HepG2 (cell line): Measurements from ENCODE around the gene NPC1. TPM values are rescaled to one million over a fixed set of nuclear protein-coding genes. Genes with fewer than 3 reads are reported as not detected.

Experiments
- CEBPG ChIP-seq: IDR thresholded peaks from 2 replicates; pipeline ENCODE4 v1.6.1; 2016
- DBP ChIP-seq: sonication (generic); formaldehyde crosslinking; IDR thresholded peaks from 2 replicates; pipeline ENCODE4 v1.4.0; 2020; ENCODE audit warnings: missing genetic modification reagents; ENCODE audit errors: not compliant biosample characterization
- EHMT2 ChIP-seq: fragments of 200-600 bp; sonication (generic); IDR thresholded peaks from 2 replicates; pipeline ENCODE4 v1.7.0; 2017; ENCODE audit warnings: antibody characterized with exemption, low read depth, low read length, borderline replicate concordance
- FOSL1 ChIP-seq: sonication (generic); formaldehyde crosslinking; IDR thresholded peaks from 2 replicates; pipeline ENCODE4 v1.9.0; 2021; ENCODE audit warnings: missing genetic modification reagents, borderline replicate concordance
- IKZF4 ChIP-seq: sonication (generic); formaldehyde crosslinking; IDR thresholded peaks from 2 replicates; pipeline ENCODE4 v1.5.1; 2020; ENCODE audit warnings: borderline replicate concordance, mild to moderate bottlenecking, low read depth, missing genetic modification reagents; ENCODE audit errors: not compliant biosample characterization
- ISL2 ChIP-seq: sonication (generic); formaldehyde crosslinking; IDR thresholded peaks from 2 replicates; pipeline ENCODE4 v1.5.0; 2020; ENCODE audit warnings: missing genetic modification reagents
- KIAA2018 ChIP-seq: sonication (generic); formaldehyde crosslinking; IDR thresholded peaks from 2 replicates; pipeline ENCODE4 v1.5.0; 2020; ENCODE audit warnings: mild to moderate bottlenecking, missing genetic modification reagents, borderline replicate concordance
- KLF11 ChIP-seq: IDR thresholded peaks from 2 replicates; pipeline ENCODE4 v1.6.1; 2016; ENCODE audit warnings: missing compliant biosample characterization
- PREB ChIP-seq: sonication (generic); formaldehyde crosslinking; IDR thresholded peaks from 2 replicates; pipeline ENCODE4 v1.4.0; 2020; ENCODE audit warnings: missing genetic modification reagents
- RCOR2 ChIP-seq: IDR thresholded peaks from 2 replicates; pipeline ENCODE4 v1.6.1; 2016; ENCODE audit warnings: missing biosample characterization, missing genetic modification reagents
- SMARCC2 ChIP-seq: fragments of 450-650 bp; IDR thresholded peaks from 2 replicates; pipeline ENCODE4 v1.6.1; 2017; ENCODE audit warnings: antibody characterized with exemption, mild to moderate bottlenecking
- TBL1XR1 ChIP-seq: fragments of 150-350 bp; IDR thresholded peaks from 2 replicates; pipeline ENCODE4 v1.6.1; 2014; ENCODE audit warnings: borderline replicate concordance, low read length; ENCODE audit not compliant: partially characterized antibody
- TOE1 ChIP-seq: sonication (generic); formaldehyde crosslinking; IDR thresholded peaks from 2 replicates; pipeline ENCODE4 v1.4.0; 2020; ENCODE audit warnings: mild to moderate bottlenecking, missing genetic modification reagents
- ZBTB14 ChIP-seq: sonication (generic); formaldehyde crosslinking; IDR thresholded peaks from 2 replicates; pipeline ENCODE4 v1.4.0; 2020; ENCODE audit warnings: missing genetic modification reagents
- ZNF263 ChIP-seq: sonication (generic); formaldehyde crosslinking; IDR thresholded peaks from 2 replicates; pipeline ENCODE4 v1.4.0; 2020; ENCODE audit warnings: missing genetic modification reagents
- ZNF446 ChIP-seq: sonication (generic); formaldehyde crosslinking; IDR thresholded peaks from 2 replicates; pipeline ENCODE4 v1.5.0; 2020; ENCODE audit warnings: mild to moderate bottlenecking, missing genetic modification reagents
- ZNF766 ChIP-seq: sonication (generic); formaldehyde crosslinking; IDR thresholded peaks from 2 replicates; pipeline ENCODE4 v1.5.0; 2020; ENCODE audit warnings: missing genetic modification reagents, borderline replicate concordance
- ZNF850 ChIP-seq: sonication (generic); formaldehyde crosslinking; conservative IDR thresholded peaks from 2 replicates; pipeline ENCODE4 v1.9.0; 2021; ENCODE audit warnings: mild to moderate bottlenecking, missing genetic modification reagents
- ZSCAN20 ChIP-seq: sonication (generic); formaldehyde crosslinking; IDR thresholded peaks from 2 replicates; pipeline ENCODE4 v1.4.0; 2020; ENCODE audit warnings: missing genetic modification reagents, mild to moderate bottlenecking, borderline replicate concordance
- polyA plus RNA-seq, 8 experiments: library from polyadenylated mRNA; depleted of rRNA in 3 of 8; stranded (reverse) in 7 of 8; unstranded in 1 of 8; fragments of >200 nt; fragmentation: Illumina TruSeq in 4 of 8; extraction: Trizol in 4 of 8; gene quantifications; 2 replicates each; pipeline versions ENCODE4 v1.2.1 to v1.2.3, GENCODE V29; 2011 to 2016; ENCODE audit warnings: low read depth in 4 of 8, missing spikeins in 1 of 8, mixed read lengths in 1 of 8; ENCODE audit not compliant: insufficient read depth in 1 of 8
- total RNA-seq, 5 experiments: library from RNA; depleted of rRNA; stranded (reverse); fragments of >200 nt; fragmentation: Illumina TruSeq; extraction: Trizol; gene quantifications; 2 replicates each; pipeline ENCODE4 v1.2.3, GENCODE V29; 2016; ENCODE audit warnings: low read depth in 1 of 5

The NPC1 gene
- total and polyA plus RNA-seq, 2 of the 13 experiments (the other 11 are each of a cell fraction or from before 2014, with no cell fraction given) = 46.5 to 114 TPM

GRCh38 chr18:23629444-23629946 lies 43.2 kb upstream of the NPC1 start (continued):
- TF ChIP-seq ZBTB14 (CRISPR knock-in tag) (no peak), DBP (CRISPR knock-in tag) (no peak), PREB (CRISPR knock-in tag) (no peak), FOSL1 (no peak), ZNF766 (CRISPR knock-in tag) (no peak), EHMT2 (no peak), ZNF446 (no peak), TOE1 (CRISPR knock-in tag) (no peak), ZNF263 (no peak), RCOR2 (CRISPR knock-in tag) (0 out of 2 replicates have a peak, but pooled peaks have one; percentile 32), KIAA2018 (no peak), IKZF4 (no peak), ZNF850 (CRISPR knock-in tag) (no peak), CEBPG (CRISPR knock-in tag) (no peak), SMARCC2 (no peak), ZSCAN20 (CRISPR knock-in tag) (no peak), KLF11 (CRISPR knock-in tag) (no peak), ISL2 (CRISPR knock-in tag) (peak; percentile 85), TBL1XR1 (peak; percentile 70)
